ENCODE data around the gene AARS1.
"Not testable (repeated sequence)": the region's sequence is repeated elsewhere in the genome, so short reads cannot be mapped to it uniquely, and the experiment has no call there.

The AARS1 gene

DNA sequence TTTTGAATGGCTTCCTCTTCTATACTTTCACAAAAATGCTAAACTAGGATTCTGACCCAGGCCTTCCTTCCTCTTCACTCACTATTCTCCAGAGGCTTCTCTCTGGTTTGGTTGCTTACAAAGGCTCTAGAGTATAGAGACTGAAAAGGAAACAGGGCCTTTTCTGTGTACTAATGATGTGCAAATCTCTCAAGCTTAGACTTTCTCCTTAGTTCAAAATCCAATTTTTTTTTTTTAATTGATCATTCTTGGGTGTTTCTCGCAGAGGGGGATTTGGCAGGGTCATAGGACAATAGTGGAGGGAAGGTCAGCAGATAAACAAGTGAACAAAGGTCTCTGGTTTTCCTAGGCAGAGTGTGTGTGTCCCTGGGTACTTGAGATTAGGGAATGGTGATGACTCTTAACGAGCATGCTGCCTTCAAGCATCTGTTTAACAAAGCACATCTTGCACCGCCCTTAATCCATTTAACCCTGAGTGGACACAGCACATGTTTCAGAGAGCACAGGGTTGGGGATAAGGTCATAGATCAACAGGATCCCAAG is 65.3 kb downstream of the AARS1 start:
- not testable (repeated sequence) for DNase-seq

- not testable (repeated sequence) for DNase-seq
These were observed 66.1 kb downstream of the AARS1 start for GRCh38 chr16:70223216-70223615.

- DNase-seq: not testable (repeated sequence)
These were observed 66.7 kb downstream of the AARS1 start for GRCh38 chr16:70222574-70222973.

GRCh38 chr16:70218586-70218985 is 70.7 kb downstream of the AARS1 start:
- DNase-seq: not testable (repeated sequence)

DNA sequence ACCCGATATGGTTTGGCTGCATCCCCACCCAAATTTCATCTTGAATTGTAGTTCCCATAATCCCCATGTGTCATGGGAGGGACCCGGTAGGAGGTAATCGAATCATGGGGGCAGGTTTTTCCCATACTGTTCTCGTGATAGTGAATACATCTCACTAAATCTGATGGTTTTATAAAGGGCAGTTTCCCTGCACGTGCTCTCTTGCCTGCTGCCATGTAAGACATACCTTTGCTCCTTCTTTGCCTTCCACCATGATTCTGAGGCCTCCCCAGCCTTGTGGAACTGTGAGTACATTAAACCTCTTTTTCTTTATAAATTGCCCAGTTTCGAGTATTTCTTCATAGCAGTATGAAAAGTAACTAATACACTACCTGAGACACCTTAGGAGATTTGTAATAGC is 82.9 kb downstream of the AARS1 start:
- not testable (repeated sequence) for DNase-seq

DNA sequence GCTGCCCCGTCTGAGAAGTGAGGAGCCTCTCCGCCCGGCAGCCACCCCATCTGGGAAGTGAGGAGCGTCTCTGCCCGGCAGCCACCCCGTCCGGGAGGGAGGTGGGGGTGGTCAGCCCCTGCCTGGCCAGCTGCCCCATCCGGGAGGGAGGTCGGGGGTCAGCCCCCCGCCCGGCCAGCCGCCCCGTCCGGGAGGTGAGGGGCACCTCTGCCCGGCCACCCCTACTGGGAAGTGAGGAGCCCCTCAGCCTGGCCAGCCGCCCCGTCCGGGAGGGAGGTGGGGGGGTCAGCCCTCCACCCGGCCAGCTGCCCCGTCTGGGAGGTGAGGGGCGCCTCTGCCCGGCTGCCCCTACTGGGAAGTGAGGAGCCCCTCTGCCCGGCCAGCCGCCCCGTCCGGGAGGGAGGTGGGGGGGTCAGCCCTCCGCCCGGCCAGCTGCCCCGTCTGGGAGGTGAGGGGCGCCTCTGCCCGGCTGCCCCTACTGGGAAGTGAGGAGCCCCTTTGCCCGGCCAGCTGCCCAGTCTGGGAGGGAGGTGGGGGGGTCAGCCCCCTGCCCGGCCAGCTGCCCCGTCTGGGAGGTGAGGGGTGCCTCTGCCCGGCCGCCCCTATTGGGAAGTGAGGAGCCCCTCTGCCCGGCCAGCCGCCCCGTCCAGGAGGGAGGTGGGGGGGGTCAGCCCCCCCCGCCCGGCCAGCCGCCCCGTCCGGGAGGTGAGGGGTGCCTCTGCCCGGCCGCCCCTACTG is 84.5 kb downstream of the AARS1 start:
- DNase-seq: not testable (repeated sequence)

- DNase-seq: not testable (repeated sequence)
These were observed 85.3 kb downstream of the AARS1 start for GRCh38 chr16:70204010-70204409.

DNA sequence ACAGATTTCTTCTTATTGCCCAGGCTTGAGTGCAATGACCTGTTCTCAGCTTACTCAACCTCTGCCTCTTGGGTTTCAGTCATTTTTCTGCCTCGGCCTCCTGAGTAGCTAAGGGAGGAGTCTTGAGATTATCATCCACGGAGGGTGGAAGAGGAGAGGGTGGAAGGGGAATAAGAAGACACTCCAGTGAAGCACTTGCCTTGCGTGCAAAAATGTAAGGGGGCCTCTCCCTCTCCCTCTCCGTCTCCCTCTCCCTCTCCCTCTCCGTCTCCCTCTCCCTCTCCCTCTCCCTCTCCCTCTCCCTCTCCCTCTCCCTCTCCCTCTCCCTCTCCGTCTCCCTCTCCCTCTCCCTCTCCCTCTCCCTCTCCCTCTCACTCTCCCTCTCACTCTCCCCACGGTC is 85.8 kb downstream of the AARS1 start:
- DNase-seq: not testable (repeated sequence)
